K562 (cell line): Measurements from ENCODE around the gene KCNAB1. TPM values are rescaled to one million over a fixed set of nuclear protein-coding genes. Genes with fewer than 3 reads are reported as not detected.

Experiments used
- ATAC-seq: fragments of 200-7000 bp; cut with Tn5 transposase; 3 replicates; pipeline ENCODE4 v1.9.1; 2020; ENCODE audit warnings: moderate library complexity
- BruUV-seq: library from RNA; stranded (reverse); fragments of 400-500 nt; replicated peaks from 2 replicates; lab custom pipeline; 2021; lab: Mats Ljungman, UMichigan
- CTCF ChIA-PET: fragments of 300-600 bp; formaldehyde crosslinking; extraction: SDS; loops from one replicate; lab custom pipeline; 2021; ENCODE audit warnings: low intra/inter-chr PET ratio; lab: Yijun Ruan, JAX
- POLR2A ChIA-PET: fragments of 300-600, 350-650 bp; sonication (Branson Sonifier 250); formaldehyde crosslinking; extraction: SDS; loops from one replicate; lab custom pipeline; 2021; ENCODE audit warnings: antibody characterized with exemption, inconsistent platforms; lab: Yijun Ruan, JAX
- DNase-seq, 4 experiments: peaks; one replicate each; pipeline versions ENCODE4 v3.0.0 to v3.0.0-alpha.2; 2011 to 2018; ENCODE audit warnings: low spot score in 3 of 4, mixed read lengths in 3 of 4; ENCODE audit errors: extremely low read depth in 1 of 4
- FAIRE-seq: peaks from 2 replicates; lab custom pipeline; 2011; peaks lifted over from hg19 to GRCh38; lab: Jason Lieb, UNC
- H2AFZ ChIP-seq: 2 replicates; pipeline ENCODE4 v1.6.0; 2011; ENCODE audit warnings: low read depth, low read length, control low read depth, inconsistent platforms
- H3K27ac ChIP-seq: fragments of 200-600 bp; 3 replicates; pipeline ENCODE4 v1.8.0; 2011; ENCODE audit warnings: low read depth, mild to moderate bottlenecking, control low read depth, inconsistent platforms, low read length, moderate library complexity, mixed read lengths; ENCODE audit errors: extremely low read depth
- H3K27me3 ChIP-seq, 2 experiments: fragments of 300-600 bp in 1 of 2; 2 replicates in 1 of 2; 3 replicates in 1 of 2; pipeline versions ENCODE4 v1.6.0 to v1.8.0; 2011; ENCODE audit warnings: inconsistent platforms in 2 of 2, low read length in 2 of 2, mild to moderate bottlenecking in 1 of 2, mixed read lengths in 1 of 2, moderate library complexity in 1 of 2; ENCODE audit not compliant: control insufficient read depth in 2 of 2, insufficient read depth in 2 of 2
- H3K36me3 ChIP-seq: fragments of 300-600 bp; 3 replicates; pipeline ENCODE4 v1.8.0; 2011; ENCODE audit warnings: mild to moderate bottlenecking, low read length, inconsistent platforms; ENCODE audit not compliant: control insufficient read depth, insufficient read depth
- H3K4me1 ChIP-seq, 2 experiments: fragments of 200-600 bp in 1 of 2; replicated peaks in 1 of 2; 2 replicates in 1 of 2; 3 replicates in 1 of 2; pipeline versions ENCODE4 v1.5.1 to v1.8.0; 2011; ENCODE audit warnings: inconsistent platforms in 2 of 2, low read length in 2 of 2, mild to moderate bottlenecking in 1 of 2, mixed read lengths in 1 of 2, moderate library complexity in 1 of 2; ENCODE audit not compliant: control insufficient read depth in 2 of 2, insufficient read depth in 2 of 2
- H3K4me2 ChIP-seq: 2 replicates; pipeline ENCODE4 v1.6.1; 2011; ENCODE audit warnings: low read length, control low read depth, inconsistent platforms, mixed read lengths; ENCODE audit not compliant: insufficient read depth
- H3K4me3 ChIP-seq: fragments of 200-600 bp; sonication (generic), shearing (Covaris generic); 2 replicates; pipeline ENCODE4 v1.5.1; 2016; ENCODE audit warnings: control low read depth, inconsistent platforms
- H3K79me2 ChIP-seq: fragments of 200-600 bp; 3 replicates; pipeline ENCODE4 v1.8.0; 2011; ENCODE audit warnings: low read length, inconsistent platforms; ENCODE audit not compliant: control insufficient read depth, insufficient read depth
- H3K9ac ChIP-seq, 2 experiments: 2 replicates each; pipeline versions ENCODE4 v1.6.0 to v1.6.1; 2011; ENCODE audit warnings: low read depth in 2 of 2, low read length in 2 of 2, control low read depth in 1 of 2, inconsistent platforms in 1 of 2, mild to moderate bottlenecking in 1 of 2, mixed read lengths in 1 of 2; ENCODE audit not compliant: insufficient read depth in 1 of 2
- H3K9me1 ChIP-seq: one replicate; pipeline ENCODE4 v1.6.0; 2011; ENCODE audit warnings: inconsistent platforms, mild to moderate bottlenecking, low read length, moderate library complexity; ENCODE audit not compliant: control insufficient read depth, insufficient read depth
- H3K9me3 ChIP-seq: replicated peaks from 2 replicates; pipeline ENCODE4 v1.5.1; 2011; ENCODE audit warnings: low read depth, low read length, inconsistent platforms; ENCODE audit not compliant: control insufficient read depth, insufficient read depth
- H4K20me1 ChIP-seq: replicated peaks from 2 replicates; pipeline ENCODE4 v1.6.1; 2011; ENCODE audit warnings: low read length, inconsistent platforms, mixed read lengths; ENCODE audit not compliant: control insufficient read depth, insufficient read depth
- BMI1 ChIP-seq: fragments of 150-350 bp; IDR thresholded peaks from 2 replicates; pipeline ENCODE4 v1.6.1; 2014; ENCODE audit warnings: low read length
- ESRRB ChIP-seq: fragments of 250-450 bp; sonication (Bioruptor Pico); IDR thresholded peaks from 2 replicates; pipeline ENCODE4 v1.5.0; 2020; ENCODE audit warnings: mild to moderate bottlenecking, moderate library complexity, borderline replicate concordance
- FOXK2 ChIP-seq, 2 experiments: fragments of 450-650 bp; IDR thresholded peaks in 1 of 2; conservative IDR thresholded peaks in 1 of 2; 2 replicates each; pipeline ENCODE4 v1.6.1; 2016; ENCODE audit warnings: low read depth in 2 of 2, mild to moderate bottlenecking in 1 of 2
- GABPB2 ChIP-seq: fragments of 250-450 bp; sonication (Bioruptor Pico); conservative IDR thresholded peaks from 2 replicates; pipeline ENCODE4 v1.5.1; 2021; ENCODE audit warnings: mild to moderate bottlenecking
- SRSF7 ChIP-seq: fragments of 200-400 bp; formaldehyde crosslinking; optimal IDR thresholded peaks from 2 replicates; pipeline ENCODE3; 2017; ENCODE audit warnings: mild to moderate bottlenecking, low read depth, low read length
- STAG1 ChIP-seq: sonication (generic); formaldehyde crosslinking; IDR thresholded peaks from 2 replicates; pipeline ENCODE4 v1.5.0; 2020; ENCODE audit warnings: missing genetic modification reagents, borderline replicate concordance
- ZNF146 ChIP-seq: IDR thresholded peaks from one replicate; pipeline ENCODE4 v1.6.1; 2018; ENCODE audit warnings: missing compliant biosample characterization; ENCODE audit not compliant: unreplicated experiment
- ZNF436 ChIP-seq: fragments of 250-450, 450-650 bp; sonication (Bioruptor Pico); formaldehyde crosslinking; IDR thresholded peaks from 2 replicates; pipeline ENCODE4 v1.7.0; 2020; ENCODE audit warnings: mild to moderate bottlenecking
- ZNF707 ChIP-seq: fragments of 250-450 bp; sonication (Bioruptor Pico); conservative IDR thresholded peaks from 2 replicates; pipeline ENCODE4 v1.8.0; 2022; ENCODE audit warnings: inconsistent platforms, mild to moderate bottlenecking, moderate library complexity
- WGBS: fragments of 100-300 bp; shearing (Covaris generic); methylation state at CpG from one replicate; pipeline ENCODE4 v1.1.6; 2016; ENCODE audit warnings: low coverage, mixed read lengths; ENCODE audit not compliant: insufficient coverage; ENCODE audit errors: missing lambda C conversion rate; 5-methylcytosine and 5-hydroxymethylcytosine counted together
- in situ Hi-C: fragments of 300-500 bp; cut with MboI; formaldehyde crosslinking; loops from 4 replicates; pipeline ENCODE4 v1.15.0; 2018; ENCODE audit warnings: inconsistent platforms, mixed read lengths
- intact Hi-C: fragments of 100-400 bp; cut with micrococcal nuclease; formaldehyde crosslinking; loops from 2 replicates; pipeline ENCODE4 v1.14.2; 2022
- polyA plus RNA-seq, 8 experiments: library from polyadenylated mRNA; depleted of rRNA in 4 of 8; stranded (reverse) in 5 of 8; unstranded in 3 of 8; fragments of >200 nt; fragmentation: Nextera tagmentation in 2 of 8; fragmentation: Illumina TruSeq in 1 of 8; extraction: Ambion mirVana in 2 of 8; extraction: Trizol in 1 of 8; gene quantifications; 2 replicates each; pipeline versions ENCODE4 v1.2.1 to v1.2.3, GENCODE V29; 2011 to 2014; ENCODE audit warnings: inconsistent platforms in 1 of 8, missing spikeins in 1 of 8
- total RNA-seq, 7 experiments: library from RNA; depleted of rRNA in 6 of 7; stranded (reverse); fragments of >200 nt in 6 of 7; fragmentation: Illumina TruSeq in 2 of 7; extraction: Trizol in 2 of 7; gene quantifications; 2 replicates each; pipeline versions ENCODE4 v1.2.1 to v1.2.3, GENCODE V29; 2011 to 2021; ENCODE audit warnings: low replicate concordance in 1 of 7
- TF ChIP-seq, protein P1 (sequence below), 2 experiments: fragments of 450-650 bp; IDR thresholded peaks; 2 replicates each; pipeline ENCODE4 v1.6.1; 2018; ENCODE audit warnings: mild to moderate bottlenecking in 2 of 2, low read depth in 1 of 2; ENCODE audit not compliant: partially characterized antibody in 2 of 2

KCNAB1 gene
- total and polyA plus RNA-seq, 9 of the 15 experiments (the other 6 are each of a cell fraction or from before 2014, with no cell fraction given) = 0.14 to 1.2 (median 0.51) TPM

DNA sequence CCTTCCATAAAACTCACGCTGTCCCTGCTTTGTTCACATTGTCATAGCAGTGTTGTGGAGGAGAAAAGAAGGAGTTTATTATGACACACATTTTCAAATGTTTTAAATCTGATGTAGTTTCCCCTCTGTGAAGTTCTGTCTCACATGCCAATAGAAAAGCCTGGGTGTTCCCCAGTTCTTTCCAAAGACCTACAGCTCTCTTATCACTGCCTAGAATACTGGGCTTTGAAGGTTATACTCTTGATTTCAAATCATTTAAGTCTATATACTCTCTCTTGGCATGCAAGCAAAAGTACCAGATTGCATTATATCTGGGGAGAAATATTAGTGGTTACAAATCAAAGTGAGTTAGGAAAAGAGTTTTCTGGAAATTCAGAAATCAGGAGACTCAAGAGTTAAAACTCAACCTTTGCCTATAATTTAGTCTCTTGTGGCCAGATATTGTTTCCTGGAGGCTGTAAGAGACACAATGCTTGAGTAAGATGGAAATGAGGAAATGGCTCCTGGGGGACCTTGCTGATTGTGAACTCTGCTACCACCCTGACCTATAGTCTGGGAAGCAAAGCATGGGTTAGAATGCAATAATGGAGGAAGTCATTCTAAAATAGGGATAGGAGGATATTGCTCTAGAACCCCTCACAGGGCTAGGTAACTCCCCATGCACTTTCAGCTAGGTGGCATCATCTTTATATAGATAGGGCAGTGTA, 182.8 kb downstream of the KCNAB1 start:
- CTCF ChIA-PET = no interaction called here
- no peaks in the 10 kb centered on the region for H3K9me1 ChIP-seq
- no peak overlapping the region for H3K4me3 ChIP-seq
- no peaks in the 10 kb centered on the region for H3K4me1 ChIP-seq
- intact Hi-C loops = no loop called here
- no TSS peak for BruUV-seq
- H3K27ac ChIP-seq = no peak overlapping the region
- H4K20me1 ChIP-seq = no peaks in the 10 kb centered on the region; the same call in 1 of the 2 replicates
- TF ChIP-seq ESRRB (CRISPR knock-in tag) (no peak), ZNF436 (no peak), FOXK2 (conservative IDR thresholded peaks at IDR 0.05 in 1 of 2, IDR thresholded peaks at IDR 0.05 in 1 of 2; ENCODE audit: low read depth in 2 of 2) (no peak)
- TF ChIP-seq, all 486 proteins: peak for 0
- ATAC-seq (no peak), FAIRE-seq (no peak), DNase-seq (no peak)
- H3K9ac ChIP-seq = no peak overlapping the region
- H3K27me3 ChIP-seq = no peaks in the 10 kb centered on the region
- in situ Hi-C loops = no loop called here
- no peaks in the 10 kb centered on the region for H3K9me3 ChIP-seq
- no peaks in the 10 kb centered on the region for H3K79me2 ChIP-seq
- POLR2A ChIA-PET = interaction anchor here (0.8 kb wide), 2 partner anchors 185 to 1311 kb away, joined by 3 read pairs; no protein-coding TSS in a partner anchor
- no peaks in the 10 kb centered on the region for H3K36me3 ChIP-seq
- no peak overlapping the region for H2AFZ ChIP-seq
- no peak overlapping the region for H3K4me2 ChIP-seq
- WGBS = 9% methylated on average over 1 of the region's 1 CpG

DNA sequence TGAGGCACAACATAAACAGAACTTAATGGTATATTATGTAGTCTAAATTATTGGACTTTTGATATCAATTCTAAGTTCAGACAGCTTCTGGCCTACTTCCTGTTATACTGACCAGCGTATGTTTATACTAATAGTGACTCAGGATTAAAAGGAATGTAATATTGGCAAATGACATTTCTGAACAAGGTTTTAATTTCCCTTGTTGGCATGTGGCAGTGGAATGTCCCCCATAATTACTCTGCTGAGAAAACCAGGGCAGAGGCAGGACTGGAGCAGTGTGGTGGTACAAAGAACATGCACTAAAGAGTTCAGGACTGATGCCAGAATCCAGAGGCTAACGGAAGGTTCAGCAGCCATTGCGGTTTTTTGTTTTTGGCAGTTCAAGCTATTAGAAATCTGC, 184.0 kb downstream of the KCNAB1 start:
- FAIRE-seq = no peak

More for the DNA sequence above, 184.0 kb downstream of the KCNAB1 start:
- Histone ChIP-seq H3K9me1 (no peaks in the 10 kb centered on the region), H3K9ac (no peak overlapping the region), H3K4me3 (no peak overlapping the region), H3K36me3 (no peaks in the 10 kb centered on the region), H3K79me2 (no peaks in the 10 kb centered on the region), H3K9me3 (no peaks in the 10 kb centered on the region), H2AFZ (no peak overlapping the region), H3K4me1 (no peaks in the 10 kb centered on the region), H3K27ac (no peak overlapping the region)
- BruUV-seq = no TSS peak
- intact Hi-C loops = no loop called here
- POLR2A ChIA-PET = no interaction called here
- no peak for ATAC-seq
- TF ChIP-seq SRSF7 (no peak), ZNF707 (no peak), GABPB2 (CRISPR knock-in tag) (no peak), STAG1 (CRISPR knock-in tag) (no peak), BMI1 (no peak), ZNF146 (CRISPR knock-in tag) (no peak)
- TF ChIP-seq, protein P1, sequence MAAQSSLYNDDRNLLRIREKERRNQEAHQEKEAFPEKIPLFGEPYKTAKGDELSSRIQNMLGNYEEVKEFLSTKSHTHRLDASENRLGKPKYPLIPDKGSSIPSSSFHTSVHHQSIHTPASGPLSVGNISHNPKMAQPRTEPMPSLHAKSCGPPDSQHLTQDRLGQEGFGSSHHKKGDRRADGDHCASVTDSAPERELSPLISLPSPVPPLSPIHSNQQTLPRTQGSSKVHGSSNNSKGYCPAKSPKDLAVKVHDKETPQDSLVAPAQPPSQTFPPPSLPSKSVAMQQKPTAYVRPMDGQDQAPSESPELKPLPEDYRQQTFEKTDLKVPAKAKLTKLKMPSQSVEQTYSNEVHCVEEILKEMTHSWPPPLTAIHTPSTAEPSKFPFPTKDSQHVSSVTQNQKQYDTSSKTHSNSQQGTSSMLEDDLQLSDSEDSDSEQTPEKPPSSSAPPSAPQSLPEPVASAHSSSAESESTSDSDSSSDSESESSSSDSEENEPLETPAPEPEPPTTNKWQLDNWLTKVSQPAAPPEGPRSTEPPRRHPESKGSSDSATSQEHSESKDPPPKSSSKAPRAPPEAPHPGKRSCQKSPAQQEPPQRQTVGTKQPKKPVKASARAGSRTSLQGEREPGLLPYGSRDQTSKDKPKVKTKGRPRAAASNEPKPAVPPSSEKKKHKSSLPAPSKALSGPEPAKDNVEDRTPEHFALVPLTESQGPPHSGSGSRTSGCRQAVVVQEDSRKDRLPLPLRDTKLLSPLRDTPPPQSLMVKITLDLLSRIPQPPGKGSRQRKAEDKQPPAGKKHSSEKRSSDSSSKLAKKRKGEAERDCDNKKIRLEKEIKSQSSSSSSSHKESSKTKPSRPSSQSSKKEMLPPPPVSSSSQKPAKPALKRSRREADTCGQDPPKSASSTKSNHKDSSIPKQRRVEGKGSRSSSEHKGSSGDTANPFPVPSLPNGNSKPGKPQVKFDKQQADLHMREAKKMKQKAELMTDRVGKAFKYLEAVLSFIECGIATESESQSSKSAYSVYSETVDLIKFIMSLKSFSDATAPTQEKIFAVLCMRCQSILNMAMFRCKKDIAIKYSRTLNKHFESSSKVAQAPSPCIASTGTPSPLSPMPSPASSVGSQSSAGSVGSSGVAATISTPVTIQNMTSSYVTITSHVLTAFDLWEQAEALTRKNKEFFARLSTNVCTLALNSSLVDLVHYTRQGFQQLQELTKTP (IDR thresholded peaks at IDR 0.05; ENCODE audit: low read depth in 1 of 2, partially characterized antibody in 2 of 2) = no peak
- TF ChIP-seq, all 486 proteins: peak for 0
- no peaks in the 10 kb centered on the region for H3K27me3 ChIP-seq
- DNase-seq = no peak
- H3K4me2 ChIP-seq = no peak overlapping the region
- H4K20me1 ChIP-seq = no peaks in the 10 kb centered on the region; the same call in 1 of the 2 replicates
- 0% methylated on average over 3 of the region's 3 CpGs for WGBS
- in situ Hi-C loops = no loop called here
- CTCF ChIA-PET = no interaction called here
